ENCODE measurements around the gene TAAR8.
A peak's percentile ranks its signal among the peaks of the same experiment; 100 is the strongest.
"Not testable (repeated sequence)": the region's sequence is repeated elsewhere in the genome, so short reads cannot be mapped to it uniquely, and the experiment has no call there.

TAAR8 gene

DNA sequence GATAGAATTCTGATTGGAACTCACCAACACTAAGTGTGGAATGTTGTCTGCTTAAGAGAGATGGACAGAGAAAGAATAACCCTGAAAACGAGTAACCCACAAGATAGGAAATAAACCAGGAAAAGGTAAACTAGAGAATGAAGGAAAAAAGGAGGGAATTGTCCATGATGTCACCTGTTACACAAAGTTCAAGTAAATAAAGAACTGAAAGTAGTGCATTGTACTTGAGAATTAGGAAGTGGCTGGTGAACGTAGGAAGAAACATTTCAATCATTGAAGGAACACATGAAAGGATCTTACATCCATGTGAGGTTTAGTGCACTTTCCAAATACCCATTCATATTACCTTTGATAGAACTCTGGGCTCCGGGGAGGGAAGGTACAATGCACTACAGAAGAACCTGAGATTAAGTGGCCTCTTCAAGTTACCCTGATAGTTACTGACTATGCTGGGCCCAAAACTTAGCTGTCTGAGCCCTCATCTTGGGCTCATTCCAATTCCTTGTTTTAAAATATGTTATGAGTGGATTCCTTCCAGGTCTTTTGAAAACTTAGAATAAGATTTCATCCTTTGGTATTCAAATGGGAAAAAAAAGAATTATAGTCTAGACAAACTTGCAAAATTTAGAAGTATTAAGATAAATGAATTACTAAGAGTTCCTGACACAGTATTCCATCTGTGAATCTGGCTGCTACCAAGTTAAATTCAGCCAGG, 38.5 kb upstream of the TAAR8 start:
- no peak for TF ChIP-seq Cebpa-rat (IDR thresholded peaks at IDR 0.05)
- Histone ChIP-seq H3K4me1 (peaks cover 29% of the 10 kb centered on the region), H3K9me3 (no peaks in the 10 kb centered on the region), H3K36me3 (no peaks in the 10 kb centered on the region), H3K4me3 (peak overlapping the region; percentile 78), H3K9ac (no peak overlapping the region), H3K27ac (no peak overlapping the region), H3K4me2 (peak overlapping the region; percentile 82), H4K20me1 (peaks cover 15% of the 10 kb centered on the region), H3K27me3 (no peaks in the 10 kb centered on the region)

DNA sequence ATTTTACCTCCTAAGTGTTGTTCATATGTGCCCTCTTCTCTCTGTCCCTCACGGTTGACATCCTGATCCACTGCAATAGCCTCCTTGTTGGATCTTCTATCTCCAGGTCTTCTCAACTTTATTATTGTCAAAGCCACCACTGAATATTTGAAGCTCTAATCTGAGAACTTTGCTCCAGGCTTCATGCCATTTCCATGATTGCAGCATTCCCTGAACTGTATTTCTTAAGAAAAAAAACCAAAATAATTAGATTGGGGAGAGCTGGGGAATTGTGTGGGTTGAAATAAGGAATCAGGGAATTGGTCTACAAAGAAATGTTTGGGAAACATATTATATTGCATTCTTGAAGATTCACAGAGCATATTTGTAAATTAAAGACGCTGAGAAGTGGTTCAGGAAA, 37.1 kb upstream of the TAAR8 start:
- Histone ChIP-seq H3K27ac (no peak overlapping the region), H3K9me3 (no peaks in the 10 kb centered on the region), H4K20me1 (peaks cover 12% of the 10 kb centered on the region), H3K36me3 (no peaks in the 10 kb centered on the region), H3K4me1 (peaks cover 28% of the 10 kb centered on the region), H3K4me2 (no peak overlapping the region), H3K27me3 (no peaks in the 10 kb centered on the region), H3K4me3 (no peak overlapping the region), H3K9ac (no peak overlapping the region)
- no peak for TF ChIP-seq Cebpa-rat (IDR thresholded peaks at IDR 0.05)

DNA sequence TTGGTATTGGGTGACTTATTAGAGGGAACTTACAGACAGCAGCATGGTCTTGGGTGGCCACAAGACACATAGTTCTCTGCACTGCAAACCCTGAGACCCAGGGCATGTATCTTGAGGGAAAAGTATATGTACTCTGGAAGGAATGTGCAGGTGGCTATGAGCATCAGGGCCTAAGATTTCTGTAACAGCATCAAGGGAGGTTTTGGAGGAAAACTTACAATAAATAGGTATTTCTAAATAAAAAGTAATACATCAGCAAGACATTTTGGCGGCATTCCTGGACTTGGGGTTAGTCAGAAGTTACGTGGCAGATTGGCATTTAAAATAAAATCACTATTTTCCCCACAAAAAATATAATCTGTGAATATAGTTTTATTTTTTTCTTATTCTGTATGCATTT, 31.5 kb upstream of the TAAR8 start:
- no peak overlapping the region for H3K27ac ChIP-seq
- no peaks in the 10 kb centered on the region for H3K36me3 ChIP-seq
- no peak overlapping the region for H3K4me3 ChIP-seq
- no peak overlapping the region for H3K4me2 ChIP-seq
- H3K9ac ChIP-seq: no peak overlapping the region
- H4K20me1 ChIP-seq: no peaks in the 10 kb centered on the region
- no peak for TF ChIP-seq Cebpa-rat (IDR thresholded peaks at IDR 0.05)
- H3K27me3 ChIP-seq: no peaks in the 10 kb centered on the region
- no peaks in the 10 kb centered on the region for H3K4me1 ChIP-seq
- no peaks in the 10 kb centered on the region for H3K9me3 ChIP-seq

DNA sequence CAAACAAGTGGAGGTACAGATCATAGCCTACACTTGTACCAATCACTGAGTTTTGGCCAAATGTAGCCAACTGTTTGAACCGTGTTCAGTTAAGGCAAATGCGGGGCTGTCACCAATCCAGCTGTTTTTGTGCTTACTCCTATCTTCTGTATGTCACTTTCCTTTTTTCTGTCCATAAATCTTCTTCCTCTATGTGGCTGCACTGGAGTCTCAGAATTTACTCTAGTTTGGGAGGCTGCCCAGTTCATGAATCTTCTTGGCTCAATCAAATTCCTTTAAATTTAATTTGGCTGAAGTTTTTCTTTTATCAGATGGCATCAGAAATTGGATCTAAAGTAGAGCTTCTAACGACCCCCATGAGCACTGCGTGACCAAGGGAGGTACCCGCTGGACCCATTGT, 27.8 kb upstream of the TAAR8 start:
- no peak overlapping the region for H3K27ac ChIP-seq

DNA sequence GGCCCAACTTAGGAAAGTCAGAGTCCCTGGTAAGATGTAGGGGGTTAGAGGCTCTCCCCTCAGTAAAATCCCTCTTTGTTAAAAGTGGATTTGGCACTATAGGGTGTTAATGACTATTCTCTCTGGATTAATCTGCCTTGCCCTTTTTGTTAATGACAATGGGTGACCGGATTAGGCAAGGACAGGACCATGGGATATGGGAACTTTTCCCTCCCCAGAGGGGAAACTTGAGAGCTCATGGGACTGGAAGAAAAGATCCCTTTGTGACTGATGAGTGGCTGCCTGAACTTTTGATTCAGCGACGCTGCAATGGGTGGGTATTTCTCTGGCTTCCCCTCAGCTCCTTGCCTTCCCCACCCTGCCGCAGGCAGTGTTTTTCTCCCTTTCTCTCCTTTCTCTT, 26.6 kb upstream of the TAAR8 start:
- H3K4me1 ChIP-seq: no peaks in the 10 kb centered on the region
- no peaks in the 10 kb centered on the region for H3K36me3 ChIP-seq
- H3K9ac ChIP-seq: no peak overlapping the region
- no peaks in the 10 kb centered on the region for H4K20me1 ChIP-seq
- no peak overlapping the region for H3K27ac ChIP-seq
- H3K4me2 ChIP-seq: no peak overlapping the region
- no peaks in the 10 kb centered on the region for H3K27me3 ChIP-seq
- no peak overlapping the region for H3K4me3 ChIP-seq
- H3K9me3 ChIP-seq: no peaks in the 10 kb centered on the region
- TF ChIP-seq Cebpa-rat (IDR thresholded peaks at IDR 0.05): no peak

More for the DNA sequence above, 27.8 kb upstream of the TAAR8 start:
- H3K36me3 ChIP-seq: no peaks in the 10 kb centered on the region
- H3K4me2 ChIP-seq: no peak overlapping the region
- H3K4me3 ChIP-seq: no peak overlapping the region
- H3K4me1 ChIP-seq: no peaks in the 10 kb centered on the region
- H3K9ac ChIP-seq: no peak overlapping the region
- H3K27me3 ChIP-seq: no peaks in the 10 kb centered on the region
- no peaks in the 10 kb centered on the region for H4K20me1 ChIP-seq
- TF ChIP-seq Cebpa-rat (IDR thresholded peaks at IDR 0.05): no peak
- no peaks in the 10 kb centered on the region for H3K9me3 ChIP-seq

DNA sequence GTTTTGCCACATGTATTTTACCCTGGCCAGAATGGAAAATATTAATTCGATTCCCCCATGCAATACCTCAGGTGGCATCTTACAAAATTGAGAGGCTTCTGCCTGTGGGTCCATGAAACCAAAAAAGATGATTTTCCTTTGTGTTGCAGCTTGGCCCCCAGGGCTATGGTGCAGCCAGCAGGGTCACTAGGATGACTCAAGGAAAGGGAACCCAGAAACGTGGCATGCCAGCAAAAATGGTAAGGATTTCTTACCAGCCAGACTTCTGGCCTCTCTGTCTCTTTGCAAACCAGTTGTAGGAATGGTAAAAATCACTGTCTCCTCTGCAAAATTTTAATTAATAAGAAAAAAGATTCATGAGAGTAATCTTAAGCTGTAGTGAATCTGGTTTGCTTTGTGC, 26.0 kb upstream of the TAAR8 start:
- H4K20me1 ChIP-seq: no peaks in the 10 kb centered on the region
- no peaks in the 10 kb centered on the region for H3K36me3 ChIP-seq
- H3K9me3 ChIP-seq: no peaks in the 10 kb centered on the region
- no peak overlapping the region for H3K27ac ChIP-seq
- TF ChIP-seq Cebpa-rat (IDR thresholded peaks at IDR 0.05): no peak
- no peaks in the 10 kb centered on the region for H3K27me3 ChIP-seq
- no peaks in the 10 kb centered on the region for H3K4me1 ChIP-seq
- no peak overlapping the region for H3K4me3 ChIP-seq
- H3K9ac ChIP-seq: no peak overlapping the region
- H3K4me2 ChIP-seq: no peak overlapping the region

DNA sequence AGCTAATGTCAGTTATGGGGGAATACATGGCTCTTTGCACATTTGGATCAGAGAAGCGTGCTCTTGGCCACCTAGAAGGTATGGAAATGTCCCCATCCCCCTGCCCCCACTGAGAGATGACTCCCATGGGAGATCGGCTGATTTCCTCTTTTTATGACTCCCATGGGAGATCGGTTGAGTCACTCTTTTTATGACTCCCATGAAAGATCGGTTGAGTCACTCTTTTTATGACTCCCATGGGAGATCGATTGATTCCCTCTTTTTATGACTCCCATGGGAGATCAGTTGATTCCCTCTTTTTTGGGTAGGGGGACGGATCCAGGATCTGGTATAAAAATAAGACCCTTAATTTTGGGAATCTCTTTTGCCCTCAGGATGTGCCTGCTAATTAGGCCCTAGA, 24.7 kb upstream of the TAAR8 start:
- no peak overlapping the region for H3K27ac ChIP-seq
- no peak for TF ChIP-seq Cebpa-rat (IDR thresholded peaks at IDR 0.05)
- H3K4me1 ChIP-seq: no peaks in the 10 kb centered on the region
- H3K9ac ChIP-seq: no peak overlapping the region
- no peak overlapping the region for H3K4me2 ChIP-seq
- no peaks in the 10 kb centered on the region for H3K9me3 ChIP-seq
- H4K20me1 ChIP-seq: no peaks in the 10 kb centered on the region
- no peaks in the 10 kb centered on the region for H3K27me3 ChIP-seq
- H3K36me3 ChIP-seq: no peaks in the 10 kb centered on the region
- no peak overlapping the region for H3K4me3 ChIP-seq

DNA sequence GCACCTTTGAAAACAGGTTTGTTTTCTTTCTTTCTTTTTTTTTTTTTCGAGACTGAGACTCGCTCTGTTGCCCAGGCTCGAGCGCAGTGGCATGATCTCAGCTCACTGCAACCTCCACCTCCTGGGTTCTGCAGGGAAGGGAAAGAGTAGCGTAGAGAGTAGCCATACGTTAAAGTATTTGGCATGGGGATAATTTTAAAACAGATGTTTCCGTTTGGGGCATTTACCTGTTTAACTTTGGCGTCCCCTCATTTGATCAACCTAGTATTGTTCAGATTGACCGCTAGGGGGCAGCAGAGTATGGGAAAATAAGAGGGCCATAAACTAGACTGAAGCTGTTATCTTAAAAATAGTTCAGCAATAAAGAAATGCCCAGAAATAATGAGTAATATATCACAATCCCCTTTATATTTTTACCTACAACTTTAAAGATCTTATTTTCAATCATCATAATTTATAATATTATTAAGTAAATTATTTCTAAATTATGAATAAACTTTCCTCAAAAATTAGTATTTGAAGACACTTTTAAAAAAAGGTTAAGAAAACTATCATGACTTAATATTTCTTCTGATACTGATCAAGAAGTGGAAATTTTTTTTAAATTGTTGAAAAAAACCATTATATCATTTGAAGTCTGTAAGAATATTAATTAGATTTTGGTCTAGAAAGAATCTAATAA, 22.0 kb upstream of the TAAR8 start:
- H3K27me3 ChIP-seq: no peaks in the 10 kb centered on the region
- peaks cover 11% of the 10 kb centered on the region for H3K9me3 ChIP-seq
- no peaks in the 10 kb centered on the region for H4K20me1 ChIP-seq
- H3K4me3 ChIP-seq: no peak overlapping the region
- no peaks in the 10 kb centered on the region for H3K4me1 ChIP-seq
- TF ChIP-seq Cebpa-rat (IDR thresholded peaks at IDR 0.05): no peak
- no peak overlapping the region for H3K27ac ChIP-seq
- no peak overlapping the region for H3K4me2 ChIP-seq
- H3K36me3 ChIP-seq: no peaks in the 10 kb centered on the region
- H3K9ac ChIP-seq: no peak overlapping the region

DNA sequence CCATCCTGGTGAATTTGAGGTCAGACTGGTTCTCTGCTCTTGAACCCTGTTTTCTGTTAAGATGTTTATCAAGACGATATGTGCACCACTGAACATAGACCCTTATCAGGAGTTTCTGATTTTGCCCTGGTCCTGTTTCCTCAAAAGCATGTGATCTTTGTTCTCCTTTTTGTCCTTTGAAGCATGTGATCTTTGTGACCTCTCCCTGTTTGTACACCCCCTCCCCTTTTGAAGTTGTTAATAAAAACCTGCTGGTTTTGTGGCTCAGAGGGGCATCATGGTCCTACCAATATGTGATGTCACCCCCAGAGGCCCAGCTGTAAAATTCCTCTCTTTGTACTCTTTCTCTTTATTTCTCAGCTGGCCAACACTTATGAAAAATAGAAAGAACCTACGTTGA, 17.9 kb upstream of the TAAR8 start:
- not testable (repeated sequence) for H3K9ac ChIP-seq, H4K20me1 ChIP-seq, H3K27me3 ChIP-seq, H3K4me3 ChIP-seq, H3K36me3 ChIP-seq, H3K27ac ChIP-seq, H3K4me2 ChIP-seq, H3K4me1 ChIP-seq
- H3K9me3 ChIP-seq: peaks cover 11% of the 10 kb centered on the region

DNA sequence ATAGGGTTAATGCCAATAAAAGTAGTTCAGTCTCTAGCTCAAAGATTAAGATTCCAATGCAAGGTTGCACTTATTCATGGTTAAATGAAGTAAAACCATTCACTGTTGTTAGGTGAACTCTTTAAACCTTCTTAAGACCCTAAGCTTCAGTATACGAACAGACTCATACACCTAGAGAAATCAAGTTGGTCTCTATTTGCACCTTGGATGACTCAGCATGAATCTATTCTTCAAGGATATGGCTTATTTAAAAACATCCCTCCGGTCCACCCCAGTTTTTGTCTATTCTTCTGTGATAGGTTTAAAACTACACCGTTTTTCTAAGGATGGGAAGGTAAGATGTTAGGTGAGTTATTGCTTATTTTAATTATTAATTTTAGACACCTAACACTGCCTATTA, 15.3 kb upstream of the TAAR8 start:
- no peak for TF ChIP-seq Cebpa-rat (IDR thresholded peaks at IDR 0.05)
- Histone ChIP-seq H3K27ac (no peak overlapping the region), H3K9me3 (peaks cover 11% of the 10 kb centered on the region), H3K4me2 (no peak overlapping the region), H3K4me3 (no peak overlapping the region), H3K9ac (no peak overlapping the region), H3K36me3 (no peaks in the 10 kb centered on the region), H3K4me1 (no peaks in the 10 kb centered on the region), H4K20me1 (no peaks in the 10 kb centered on the region), H3K27me3 (no peaks in the 10 kb centered on the region)

Data from BLaER1 (cell line).